IPS-NIHi11 (cell line): Measurements from ENCODE around the gene GNAQ.
"Not testable (repeated sequence)": the region's sequence is repeated elsewhere in the genome, so short reads cannot be mapped to it uniquely, and the experiment has no call there.

Experiments used
- DNase-seq: peaks from one replicate; pipeline ENCODE4 v3.0.0; 2012; ENCODE audit warnings: mixed read lengths, low spot score

The GNAQ gene

GRCh38 chr9:77687737-77688136 is 343.9 kb downstream of the GNAQ start:
- DNase-seq, result not testable (repeated sequence)

- no peak for DNase-seq
Measured at GRCh38 chr9:77680581-77680980, 351.0 kb downstream of the GNAQ start.

GRCh38 chr9:77679661-77680368 is 351.8 kb downstream of the GNAQ start:
- DNase-seq, result no peak

- DNase-seq, result no peak
Measured at GRCh38 chr9:77679088-77679487, 352.5 kb downstream of the GNAQ start.

- no peak for DNase-seq
Measured at GRCh38 chr9:77677957-77678535, 353.6 kb downstream of the GNAQ start.

- no peak for DNase-seq
Measured at GRCh38 chr9:77677397-77677796, 354.2 kb downstream of the GNAQ start.

- no peak for DNase-seq
Measured at GRCh38 chr9:77673941-77674791, 357.4 kb downstream of the GNAQ start.

GRCh38 chr9:77672183-77672582 is 359.4 kb downstream of the GNAQ start:
- no peak for DNase-seq

GRCh38 chr9:77667151-77667550 is 364.5 kb downstream of the GNAQ start:
- no peak for DNase-seq
